ENCODE measurements around the gene TXLNB. TPM values are rescaled to one million over a fixed set of nuclear protein-coding genes. Genes with fewer than 3 reads are reported as not detected.

The TXLNB gene
- polyA plus RNA-seq, 2 of the 4 experiments (the other 2 are of a cell fraction): not detected

DNA sequence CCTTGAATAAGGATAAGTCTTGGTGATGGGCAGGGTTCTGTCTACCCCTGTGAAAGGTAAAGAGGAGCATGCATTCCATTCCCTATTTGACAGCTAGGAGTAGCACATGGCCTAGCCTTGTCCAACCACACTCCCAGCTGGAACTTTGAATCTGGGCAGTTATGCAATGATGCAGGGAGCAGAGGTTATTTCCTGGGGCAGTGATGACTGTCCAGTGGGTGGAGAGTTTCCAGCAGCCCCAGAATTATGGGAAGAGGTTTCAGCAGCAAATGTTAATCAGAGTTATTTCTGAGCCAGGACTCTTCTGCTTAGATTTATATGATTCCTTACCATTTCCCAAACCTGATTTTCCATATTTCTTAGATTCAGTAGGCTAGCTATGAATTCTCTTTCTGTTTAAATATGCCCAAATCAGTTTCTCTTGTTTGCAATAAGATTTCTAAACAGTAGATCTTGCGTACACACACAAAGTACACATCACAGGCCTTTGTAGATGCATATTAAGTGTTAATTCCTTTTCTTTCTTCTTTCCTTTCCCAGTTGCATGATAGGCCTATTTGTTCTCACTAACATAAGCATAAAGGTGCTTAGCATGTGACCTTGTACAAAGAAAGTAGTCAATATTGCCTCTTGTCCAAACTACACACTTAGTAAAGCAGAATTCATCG, 17.3 kb upstream of the TXLNB start:
- no peak for TF ChIP-seq JUNB (IDR thresholded peaks at IDR 0.05)
- no peak for TF ChIP-seq PBX3 (IDR thresholded peaks at IDR 0.05)
- TF ChIP-seq, protein P1, sequence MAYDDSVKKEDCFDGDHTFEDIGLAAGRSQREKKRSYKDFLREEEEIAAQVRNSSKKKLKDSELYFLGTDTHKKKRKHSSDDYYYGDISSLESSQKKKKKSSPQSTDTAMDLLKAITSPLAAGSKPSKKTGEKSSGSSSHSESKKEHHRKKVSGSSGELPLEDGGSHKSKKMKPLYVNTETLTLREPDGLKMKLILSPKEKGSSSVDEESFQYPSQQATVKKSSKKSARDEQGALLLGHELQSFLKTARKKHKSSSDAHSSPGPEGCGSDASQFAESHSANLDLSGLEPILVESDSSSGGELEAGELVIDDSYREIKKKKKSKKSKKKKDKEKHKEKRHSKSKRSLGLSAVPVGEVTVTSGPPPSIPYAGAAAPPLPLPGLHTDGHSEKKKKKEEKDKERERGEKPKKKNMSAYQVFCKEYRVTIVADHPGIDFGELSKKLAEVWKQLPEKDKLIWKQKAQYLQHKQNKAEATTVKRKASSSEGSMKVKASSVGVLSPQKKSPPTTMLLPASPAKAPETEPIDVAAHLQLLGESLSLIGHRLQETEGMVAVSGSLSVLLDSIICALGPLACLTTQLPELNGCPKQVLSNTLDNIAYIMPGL (CRISPR knock-in tag; IDR thresholded peaks at IDR 0.05; ENCODE audit: borderline replicate concordance): no peak
- TF ChIP-seq CEBPB (IDR thresholded peaks at IDR 0.05): no peak
- TF ChIP-seq FOSL2 (IDR thresholded peaks at IDR 0.05): no peak
- TF ChIP-seq FOSL2 (CRISPR knock-in tag; IDR thresholded peaks at IDR 0.05): no peak
- no peak for TF ChIP-seq RARB (CRISPR knock-in tag; IDR thresholded peaks at IDR 0.05)
- TF ChIP-seq HOXB13 (CRISPR knock-in tag; IDR thresholded peaks at IDR 0.05; ENCODE audit: low read depth): no peak
- TF ChIP-seq ESRRA (IDR thresholded peaks at IDR 0.05; ENCODE audit: borderline replicate concordance, low read length): no peak
- TF ChIP-seq FOXS1 (CRISPR knock-in tag; IDR thresholded peaks at IDR 0.05): no peak
- WGBS (ENCODE audit: missing lambda C conversion rate): 80% methylated on average over 2 of the region's 2 CpGs
- Histone ChIP-seq H3K27ac (no peak overlapping the region), H3K9me3 (no peaks in the 10 kb centered on the region), H3K4me1 (no peaks in the 10 kb centered on the region), H3K4me3 (no peak overlapping the region), H3K4me2 (no peak overlapping the region)
- POLR2A ChIA-PET: no interaction called here
- ATAC-seq (no peak), FAIRE-seq (no peak), DNase-seq (ENCODE audit: low read depth in 1 of 2, low spot score in 1 of 2) (no peak)
- CTCF ChIA-PET: no interaction called here

DNA sequence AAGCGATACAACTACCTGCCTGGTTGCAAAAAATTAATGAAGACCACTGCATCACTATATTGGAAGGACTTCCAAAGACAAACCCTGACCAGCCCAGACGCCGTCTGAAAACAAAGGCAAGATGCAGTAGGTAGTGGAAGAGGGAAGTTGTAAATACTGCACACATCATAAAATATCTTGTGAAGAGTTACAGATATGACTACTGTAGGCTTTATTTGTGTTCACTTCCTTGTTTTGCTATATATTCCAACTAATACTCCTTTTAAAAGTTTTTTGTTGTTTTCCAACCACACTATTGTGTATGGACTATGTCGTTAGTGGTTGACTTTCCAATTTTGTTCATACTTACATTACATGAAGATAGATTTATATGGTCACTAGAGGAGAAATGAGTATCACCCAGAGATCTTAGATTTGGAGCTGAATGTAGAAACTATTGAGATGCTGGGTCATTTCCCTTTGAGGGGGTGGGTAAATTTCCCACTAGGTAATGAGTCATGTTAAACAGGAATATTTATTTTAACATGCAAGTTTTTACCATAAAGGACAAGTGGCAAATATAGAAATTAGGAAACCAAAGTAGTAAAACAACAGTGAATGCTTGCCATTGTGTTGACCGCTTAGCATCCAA, 16.6 kb upstream of the TXLNB start:
- 58% methylated on average over 5 of the region's 5 CpGs for WGBS (ENCODE audit: missing lambda C conversion rate)

DNA sequence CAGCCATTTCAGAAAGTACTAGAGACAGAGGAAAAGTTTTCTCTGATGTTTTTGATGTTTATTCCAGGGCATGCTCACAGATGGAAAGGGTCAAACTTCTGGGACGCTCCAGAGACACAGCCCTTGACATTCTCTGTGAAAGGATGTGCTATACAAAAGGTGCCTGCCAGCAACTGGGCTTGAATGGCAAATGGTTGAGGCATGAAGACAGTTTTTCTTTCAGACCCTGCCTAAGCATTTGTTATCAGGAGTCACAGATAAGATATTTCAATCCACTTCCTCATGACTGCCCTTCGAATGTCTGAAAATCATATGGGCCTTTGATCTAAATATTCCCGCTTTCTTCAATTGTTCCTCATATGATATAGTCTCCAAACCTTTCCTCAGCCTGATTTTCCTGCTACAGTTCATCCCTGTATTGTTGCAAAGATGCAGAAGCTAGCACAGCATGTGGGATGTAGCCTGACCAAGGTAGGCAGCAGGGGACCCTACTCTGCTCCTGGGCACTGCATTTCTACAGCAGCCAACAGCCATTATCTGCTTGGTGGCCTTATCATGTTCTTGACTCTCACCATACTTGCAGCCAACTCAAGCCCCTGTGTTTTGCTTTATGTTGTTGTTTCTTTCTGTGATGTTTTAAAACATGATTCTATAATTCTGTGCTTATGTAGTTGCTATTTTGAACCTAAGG, 14.6 kb upstream of the TXLNB start:
- CTCF ChIA-PET: no interaction called here
- Histone ChIP-seq H3K9me3 (no peaks in the 10 kb centered on the region), H3K4me3 (no peak overlapping the region), H3K4me2 (no peak overlapping the region), H3K4me1 (no peaks in the 10 kb centered on the region), H3K27ac (no peak overlapping the region)
- DNase-seq (ENCODE audit: low read depth in 1 of 2, low spot score in 1 of 2) (no peak), FAIRE-seq (no peak), ATAC-seq (no peak)
- TF ChIP-seq USF2 (IDR thresholded peaks at IDR 0.05) (no peak), POLR2A (IDR thresholded peaks at IDR 0.05; ENCODE audit: low read length) (no peak), SREBF2 (IDR thresholded peaks at IDR 0.05) (no peak), ZNF302 (CRISPR knock-in tag; IDR thresholded peaks at IDR 0.05) (no peak), PHF8 (IDR thresholded peaks at IDR 0.05; ENCODE audit: borderline replicate concordance, low read depth) (no peak), FOSL2 (IDR thresholded peaks at IDR 0.05) (no peak), FOSL2 (CRISPR knock-in tag; IDR thresholded peaks at IDR 0.05) (no peak), REST (IDR thresholded peaks at IDR 0.05) (no peak), CBX8 (IDR thresholded peaks at IDR 0.05) (no peak), TFCP2L1 (CRISPR knock-in tag; IDR thresholded peaks at IDR 0.05) (no peak), BHLHE40 (IDR thresholded peaks at IDR 0.05; ENCODE audit: low read depth, low read length) (no peak)
- TF ChIP-seq, protein P2, sequence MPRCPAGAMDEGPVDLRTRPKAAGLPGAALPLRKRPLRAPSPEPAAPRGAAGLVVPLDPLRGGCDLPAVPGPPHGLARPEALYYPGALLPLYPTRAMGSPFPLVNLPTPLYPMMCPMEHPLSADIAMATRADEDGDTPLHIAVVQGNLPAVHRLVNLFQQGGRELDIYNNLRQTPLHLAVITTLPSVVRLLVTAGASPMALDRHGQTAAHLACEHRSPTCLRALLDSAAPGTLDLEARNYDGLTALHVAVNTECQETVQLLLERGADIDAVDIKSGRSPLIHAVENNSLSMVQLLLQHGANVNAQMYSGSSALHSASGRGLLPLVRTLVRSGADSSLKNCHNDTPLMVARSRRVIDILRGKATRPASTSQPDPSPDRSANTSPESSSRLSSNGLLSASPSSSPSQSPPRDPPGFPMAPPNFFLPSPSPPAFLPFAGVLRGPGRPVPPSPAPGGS (IDR thresholded peaks at IDR 0.05): no peak
- TF ChIP-seq, protein P3, sequence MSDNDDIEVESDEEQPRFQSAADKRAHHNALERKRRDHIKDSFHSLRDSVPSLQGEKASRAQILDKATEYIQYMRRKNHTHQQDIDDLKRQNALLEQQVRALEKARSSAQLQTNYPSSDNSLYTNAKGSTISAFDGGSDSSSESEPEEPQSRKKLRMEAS (IDR thresholded peaks at IDR 0.05): no peak
- WGBS (ENCODE audit: missing lambda C conversion rate): 33% methylated on average over 3 of the region's 3 CpGs
- POLR2A ChIA-PET: no interaction called here

More for the DNA sequence above, 16.6 kb upstream of the TXLNB start:
- no peak overlapping the region for H3K4me3 ChIP-seq
- CTCF ChIA-PET: no interaction called here
- DNase-seq (ENCODE audit: low read depth in 1 of 2, low spot score in 1 of 2) (no peak), ATAC-seq (no peak), FAIRE-seq (no peak)
- no peaks in the 10 kb centered on the region for H3K9me3 ChIP-seq
- no peak overlapping the region for H3K27ac ChIP-seq
- POLR2A ChIA-PET: no interaction called here
- H3K4me1 ChIP-seq: no peaks in the 10 kb centered on the region
- H3K4me2 ChIP-seq: no peak overlapping the region
- TF ChIP-seq TP53 (CRISPR knock-in tag; IDR thresholded peaks at IDR 0.05): no peak

All from A549 (cell line).